Myocyte (in vitro differentiated cells): ENCODE measurements around the gene GHITM. TPM values are rescaled to one million over a fixed set of nuclear protein-coding genes. Genes with fewer than 3 reads are reported as not detected.
A peak's percentile ranks its signal among the peaks of the same experiment; 100 is the strongest.
"Not testable (repeated sequence)": the region's sequence is repeated elsewhere in the genome, so short reads cannot be mapped to it uniquely, and the experiment has no call there.

Experiments used
- DNase-seq: peaks from one replicate; pipeline ENCODE4 v3.0.0-alpha.2; 2012; ENCODE audit warnings: low read depth
- polyA plus RNA-seq: library from polyadenylated mRNA; unstranded; fragments of >200 nt; gene quantifications from one replicate; pipeline ENCODE4 v1.2.1, GENCODE V29; 2012; ENCODE audit warnings: missing spikeins
- total RNA-seq: library from RNA; depleted of rRNA; stranded (reverse); fragments of >200 nt; gene quantifications from 2 replicates; pipeline ENCODE4 v1.2.3, GENCODE V29; 2014

GHITM gene, protein sequence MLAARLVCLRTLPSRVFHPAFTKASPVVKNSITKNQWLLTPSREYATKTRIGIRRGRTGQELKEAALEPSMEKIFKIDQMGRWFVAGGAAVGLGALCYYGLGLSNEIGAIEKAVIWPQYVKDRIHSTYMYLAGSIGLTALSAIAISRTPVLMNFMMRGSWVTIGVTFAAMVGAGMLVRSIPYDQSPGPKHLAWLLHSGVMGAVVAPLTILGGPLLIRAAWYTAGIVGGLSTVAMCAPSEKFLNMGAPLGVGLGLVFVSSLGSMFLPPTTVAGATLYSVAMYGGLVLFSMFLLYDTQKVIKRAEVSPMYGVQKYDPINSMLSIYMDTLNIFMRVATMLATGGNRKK
- total RNA-seq: 232 and 248 TPM in 2 replicates
- 151 TPM for polyA plus RNA-seq

DNA sequence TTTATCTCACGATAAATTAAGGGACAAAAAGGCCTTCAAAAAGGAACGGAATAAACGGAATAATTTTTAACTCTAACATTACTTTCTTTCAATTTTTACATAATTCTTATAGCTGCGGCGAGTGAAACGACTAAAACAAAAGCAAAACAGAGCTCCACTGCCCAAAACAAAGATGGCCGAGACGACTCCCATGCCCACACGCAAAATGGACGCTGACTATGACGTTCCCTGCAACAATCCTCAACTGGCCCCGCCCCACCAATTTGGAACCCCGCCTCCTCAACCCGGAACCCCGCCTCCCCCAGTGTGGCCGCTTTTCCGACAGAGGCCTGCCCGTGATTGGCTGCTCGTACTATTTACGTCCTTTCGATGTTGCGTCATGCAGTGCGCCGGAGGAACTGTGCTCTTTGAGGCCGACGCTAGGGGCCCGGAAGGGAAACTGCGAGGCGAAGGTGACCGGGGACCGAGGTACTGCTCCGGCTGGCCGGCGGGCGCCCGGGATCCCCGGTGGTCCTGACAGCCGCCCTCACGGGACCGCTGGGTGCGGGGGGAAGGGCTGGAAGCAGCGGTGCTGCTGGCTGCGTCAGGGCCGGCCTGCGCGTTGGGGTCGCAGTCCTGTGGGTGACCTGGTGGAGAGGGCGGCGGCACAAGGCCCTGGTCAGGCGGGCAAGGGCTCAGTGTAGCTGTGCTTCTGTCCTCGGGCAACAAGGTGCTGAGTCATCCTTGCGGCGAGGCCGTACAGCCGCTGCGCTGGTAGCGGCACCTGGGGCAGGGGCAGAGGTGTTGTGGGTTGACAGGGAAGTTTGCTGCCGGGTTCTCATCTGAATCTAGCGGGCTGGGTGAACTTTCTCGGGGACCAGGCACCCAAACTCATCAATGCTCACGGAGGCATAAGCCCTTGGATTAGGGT is at the start of gene GHITM:
GHITM (plus strand) TSS at position 384 of the 910 bp plus-strand sequence. CDS start 1,992 bp downstream, outside the sequence.
- peak; percentile 99 for DNase-seq

DNA sequence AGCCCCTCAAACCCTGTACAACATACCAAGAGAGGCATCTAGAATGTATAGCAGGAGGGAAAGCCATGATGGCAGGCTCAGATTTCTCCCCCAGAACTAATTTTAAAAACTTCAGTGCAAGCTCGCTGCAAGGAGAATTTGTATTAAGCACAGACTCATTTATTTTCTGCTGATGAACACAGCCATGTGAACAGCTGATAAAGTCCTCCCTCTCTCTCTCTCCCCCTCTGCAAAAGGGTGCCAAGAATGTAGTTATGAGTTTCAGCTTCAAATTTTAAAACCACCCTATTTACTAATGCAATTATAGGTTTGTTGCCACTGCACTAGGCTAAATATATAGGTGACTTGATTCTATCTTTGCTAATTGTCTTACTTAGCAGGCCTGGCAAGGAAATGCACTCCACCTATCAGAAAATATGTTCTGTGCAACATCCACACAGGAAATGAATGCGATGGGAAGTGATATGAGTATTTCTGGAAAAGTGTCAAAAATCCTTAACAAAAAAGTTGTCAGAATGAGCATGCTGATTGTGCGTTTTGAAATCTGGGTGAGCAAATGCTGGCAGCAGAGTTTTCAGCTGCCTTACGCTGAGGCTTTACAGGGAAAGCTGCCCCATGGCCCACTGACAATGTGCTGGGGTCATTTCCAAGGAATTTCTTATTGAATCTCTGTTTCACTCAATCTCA is 43.4 kb upstream of the GHITM start:
- DNase-seq: peak; percentile 11

DNA sequence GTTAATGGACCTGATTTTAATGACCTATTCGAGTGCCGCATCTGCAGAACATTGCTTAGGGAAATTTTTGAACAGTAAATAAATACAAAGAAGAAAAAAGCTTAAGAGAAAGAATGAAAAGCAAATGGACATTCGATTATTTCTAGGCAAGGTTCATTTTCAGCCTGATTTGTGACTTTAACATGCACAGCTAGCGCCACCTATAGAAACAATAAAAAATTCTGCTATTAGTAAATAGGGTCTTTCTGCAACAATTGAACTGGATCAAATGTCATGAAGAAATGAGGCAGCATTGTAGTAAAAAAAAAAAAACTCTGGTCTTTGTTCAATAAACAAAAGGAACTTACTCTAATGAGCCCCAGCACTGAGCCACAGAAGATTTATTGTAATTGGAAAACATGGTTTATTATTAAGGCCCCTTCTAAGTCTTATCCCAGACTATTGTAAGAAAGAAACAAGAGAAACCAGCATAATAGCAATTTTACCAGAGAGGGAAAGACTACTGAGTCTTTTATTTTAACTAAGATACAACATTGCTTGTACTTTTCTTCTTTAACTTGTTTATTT is 41.4 kb upstream of the GHITM start:
- peak; percentile 16 for DNase-seq

DNA sequence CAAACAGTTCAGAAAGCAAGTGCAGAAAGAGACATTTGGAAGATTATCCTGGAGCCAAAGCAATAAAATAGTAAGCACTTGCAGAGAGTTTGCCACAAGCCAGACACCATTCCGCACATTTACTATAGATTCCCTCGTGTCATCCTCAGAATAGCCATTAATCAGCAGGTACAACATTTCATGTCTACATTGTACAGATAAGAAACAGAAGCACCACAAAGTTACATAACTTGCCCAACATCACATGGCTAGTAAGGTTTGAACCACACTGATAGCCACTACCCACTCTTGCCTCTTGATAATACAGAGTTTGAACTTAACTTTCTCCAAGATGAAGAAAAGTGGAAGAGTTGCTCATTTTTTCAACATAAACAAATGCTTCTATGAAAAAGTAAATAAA is 40.6 kb upstream of the GHITM start:
- no peak for DNase-seq

DNA sequence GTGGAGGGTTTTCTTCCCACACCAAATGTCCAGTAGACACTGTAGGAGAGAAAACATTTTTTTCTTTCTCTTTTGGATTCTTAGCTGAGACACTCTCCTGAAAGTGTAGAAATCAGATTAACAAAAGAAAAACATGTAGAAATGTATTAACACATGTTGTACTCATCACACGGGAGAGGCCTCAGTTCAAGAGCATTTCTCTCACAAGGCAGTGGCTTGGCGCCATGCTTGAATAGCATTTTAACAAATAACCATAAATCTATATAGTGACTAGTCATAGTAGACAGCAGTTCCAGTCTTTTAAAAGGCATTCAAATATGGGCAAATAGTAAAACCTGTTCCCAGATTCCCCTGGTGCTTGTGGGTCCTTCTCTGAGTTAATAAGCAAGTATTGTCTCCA is 38.3 kb upstream of the GHITM start:
- DNase-seq: no peak

- no peak for DNase-seq
Observed at GRCh38 chr10:84108797-84109196, 30.5 kb upstream of the GHITM start.

GRCh38 chr10:84109772-84110171 is 29.5 kb upstream of the GHITM start:
- DNase-seq: not testable (repeated sequence)

- not testable (repeated sequence) for DNase-seq
Observed at GRCh38 chr10:84113468-84113867, 25.8 kb upstream of the GHITM start.

GRCh38 chr10:84114088-84114667 is 25.1 kb upstream of the GHITM start:
- DNase-seq: peak; percentile 11

GRCh38 chr10:84117204-84117603 is 22.1 kb upstream of the GHITM start:
- not testable (repeated sequence) for DNase-seq

DNA sequence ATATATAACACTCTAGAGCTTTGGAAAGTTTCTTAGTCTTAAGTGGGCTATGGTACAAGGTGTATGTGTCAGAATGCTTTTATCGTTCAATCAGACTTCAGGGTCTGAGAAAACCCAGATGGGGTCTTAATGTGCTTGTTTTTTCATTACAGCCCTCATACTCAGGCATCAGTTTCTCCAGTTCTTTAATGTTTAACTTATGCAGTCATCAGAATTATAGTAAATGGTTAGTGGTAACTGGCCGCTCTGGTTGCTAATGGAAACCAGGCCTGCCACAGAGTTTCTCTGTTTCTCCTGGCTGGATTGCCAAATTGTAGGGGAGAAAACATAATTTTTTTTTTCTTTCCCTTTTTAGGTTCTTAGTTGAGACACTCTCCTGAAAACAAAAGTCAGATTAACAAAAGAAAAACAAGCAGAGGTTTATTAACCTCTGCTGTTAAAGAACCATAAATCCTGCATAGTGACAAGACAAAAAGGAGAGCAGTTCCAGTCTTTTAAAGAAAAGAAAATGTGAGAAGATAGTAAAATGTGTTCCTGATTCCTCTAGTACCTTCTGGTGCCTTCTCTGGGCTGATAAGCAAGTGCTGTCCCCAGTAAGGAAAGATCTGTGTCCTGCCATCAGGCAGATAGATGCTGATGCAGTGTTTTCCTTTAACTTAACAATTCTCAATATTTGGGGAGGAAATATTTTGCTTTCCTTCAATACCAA is 21.5 kb upstream of the GHITM start:
- no peak for DNase-seq

DNA sequence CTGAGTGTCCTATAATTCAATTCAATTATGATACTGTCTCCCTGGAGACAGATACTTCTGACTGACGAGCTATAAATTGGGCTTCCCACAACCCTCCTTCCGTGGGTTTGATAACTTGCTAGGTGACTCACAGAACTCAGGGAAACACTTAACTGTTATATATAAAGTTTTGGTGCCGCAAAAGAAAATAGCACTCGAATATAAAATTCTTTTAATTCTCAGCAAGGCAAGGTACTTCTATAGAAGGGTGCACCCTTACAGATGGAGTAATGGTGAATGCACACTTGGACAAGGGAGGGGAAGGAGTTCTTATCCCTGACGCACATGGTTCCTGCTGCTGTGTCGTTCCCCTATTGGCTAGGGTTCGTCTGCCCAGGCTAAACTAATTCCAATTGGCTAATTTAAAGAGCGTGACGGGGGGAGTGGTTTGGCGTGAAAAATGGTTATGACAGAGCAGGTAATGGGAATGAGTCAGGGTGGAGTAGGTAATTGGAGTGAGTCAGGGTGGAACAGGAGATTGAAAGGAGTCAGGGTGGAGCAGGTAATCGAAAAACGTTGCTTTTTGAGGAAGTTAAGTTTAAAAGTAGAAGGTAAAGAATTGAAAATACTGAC is 20.8 kb upstream of the GHITM start:
- peak; percentile 4 for DNase-seq

DNA sequence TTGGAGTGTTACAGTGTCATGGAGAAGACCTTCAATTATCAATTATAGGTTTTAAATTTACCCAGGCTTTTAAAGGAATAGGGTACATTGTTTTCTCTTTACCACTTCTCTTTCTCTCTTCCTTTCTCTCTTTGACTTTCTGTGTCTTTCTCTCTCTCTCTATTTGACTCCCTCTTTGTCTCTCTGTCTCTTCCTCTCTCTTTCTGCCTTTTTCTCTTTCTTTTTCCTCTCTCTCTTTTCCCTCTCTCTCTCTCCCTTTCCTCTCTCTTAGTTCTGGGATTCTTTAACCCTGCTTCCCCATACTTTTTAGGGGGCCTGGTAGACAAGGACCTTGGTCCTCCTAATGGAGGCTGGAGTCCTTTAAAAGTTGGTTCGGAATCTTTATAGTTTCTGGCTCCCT is 15.9 kb upstream of the GHITM start:
- DNase-seq: no peak

- not testable (repeated sequence) for DNase-seq
Observed at GRCh38 chr10:84125910-84126784, 13.2 kb upstream of the GHITM start.

GRCh38 chr10:84126785-84127167 is 12.5 kb upstream of the GHITM start:
- no peak for DNase-seq

- DNase-seq: no peak
Observed at GRCh38 chr10:84135836-84136235, 3.5 kb upstream of the GHITM start.

DNA sequence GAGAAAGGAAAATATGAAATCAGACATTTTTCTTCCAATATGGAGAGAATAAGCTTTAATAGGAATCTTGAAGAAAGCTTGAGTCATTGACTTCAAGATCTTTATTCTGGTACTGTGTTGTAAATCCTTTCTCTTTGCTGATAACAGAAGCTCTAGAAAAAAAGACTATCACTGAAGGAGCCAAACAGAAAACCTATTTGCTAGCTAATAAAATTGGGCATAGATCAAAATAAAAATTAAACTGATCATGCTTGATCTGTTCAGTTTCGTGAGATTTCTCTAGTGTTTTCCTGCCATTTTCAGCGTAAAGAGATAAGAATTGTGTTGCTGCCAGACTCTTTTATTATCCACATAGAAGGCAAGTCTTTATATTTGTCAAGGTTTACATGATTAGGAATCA is 1.5 kb upstream of the GHITM start:
- DNase-seq: no peak

- no peak for DNase-seq
Observed at GRCh38 chr10:84138478-84139125, 707 bp upstream of the GHITM start.
